Hematopoietic multipotent progenitor cell (in vitro differentiated cells): ENCODE results near the gene STEAP2. TPM values are rescaled to one million over a fixed set of nuclear protein-coding genes. Genes with fewer than 3 reads are reported as not detected.
"Not testable (repeated sequence)": the region's sequence is repeated elsewhere in the genome, so short reads cannot be mapped to it uniquely, and the experiment has no call there.

Experiments
- DNase-seq, 3 donors: peaks; one replicate each; pipeline ENCODE4 v3.0.0-alpha.2; 2011 to 2015; ENCODE audit warnings: low read depth in 2 of 3, low spot score in 2 of 3
- total RNA-seq: library from RNA; depleted of rRNA; stranded (reverse); fragments of >200 nt; gene quantifications from one replicate; pipeline ENCODE4 v1.2.3, GENCODE V29; 2012

The STEAP2 gene
- total RNA-seq = under 0.01 TPM

- DNase-seq = peak in 2 of 3 donors; percentile 71 to 72
Observed at GRCh38 chr7:90211391-90212148, at the start of gene STEAP2. Gene STEAP2 (plus strand): TSS chr7:90211740. CDS start chr7:90225083, 13,343 bp downstream.

DNA sequence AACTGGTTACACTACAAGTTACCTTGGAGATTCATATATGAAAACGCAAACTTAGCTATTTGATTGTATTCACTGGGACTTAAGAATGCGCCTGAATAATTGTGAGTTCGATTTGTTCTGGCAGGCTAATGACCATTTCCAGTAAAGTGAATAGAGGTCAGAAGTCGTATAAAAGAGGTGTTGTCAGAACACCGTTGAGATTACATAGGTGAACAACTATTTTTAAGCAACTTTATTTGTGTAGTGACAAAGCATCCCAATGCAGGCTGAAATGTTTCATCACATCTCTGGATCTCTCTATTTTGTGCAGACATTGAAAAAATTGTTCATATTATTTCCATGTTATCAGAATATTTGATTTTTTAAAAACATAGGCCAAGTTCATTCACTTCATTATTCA, 48.0 kb upstream of the STEAP2 start:
- no peak for DNase-seq

DNA sequence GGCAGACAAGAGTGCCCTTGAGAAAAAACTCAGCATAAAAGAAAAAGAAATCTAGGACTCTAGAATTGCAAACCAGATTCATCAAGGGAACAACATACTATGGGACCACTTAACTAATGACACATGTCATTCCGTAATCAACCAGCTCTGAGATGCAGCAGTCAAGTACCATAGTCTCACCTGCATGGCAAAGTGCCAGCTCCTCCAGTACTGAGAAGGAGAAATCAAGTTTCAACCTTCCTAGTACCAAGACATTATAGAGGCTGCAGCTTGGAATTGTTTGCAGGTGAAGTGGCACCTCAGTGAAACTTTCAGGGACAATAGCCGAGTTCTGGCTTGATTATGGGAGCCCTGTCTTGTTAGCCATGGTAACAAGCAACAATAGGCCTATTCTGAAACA, 45.8 kb upstream of the STEAP2 start:
- no peak for DNase-seq

- DNase-seq = no peak
Observed at GRCh38 chr7:90166153-90166552, 45.4 kb upstream of the STEAP2 start.

- no peak for DNase-seq
Observed at GRCh38 chr7:90167361-90167760, 44.2 kb upstream of the STEAP2 start.

DNA sequence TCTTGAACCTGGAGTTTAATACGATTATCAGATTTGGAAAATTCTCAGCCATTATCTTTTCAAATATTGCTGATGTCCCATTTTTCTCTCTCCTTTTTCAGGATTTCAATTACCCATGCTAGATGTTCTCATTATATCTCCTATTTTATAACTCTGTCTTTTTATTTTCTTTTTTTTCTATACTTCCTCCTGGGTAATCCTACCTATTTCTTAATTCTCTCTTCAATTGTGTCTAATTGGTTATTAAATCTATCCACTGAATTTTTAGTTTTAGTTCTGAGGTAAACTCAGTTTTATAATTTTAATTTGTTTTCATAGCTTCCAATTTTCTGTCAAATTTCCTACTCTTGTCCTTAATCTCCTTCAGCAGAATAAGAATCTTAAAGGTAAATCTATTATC, 41.6 kb upstream of the STEAP2 start:
- DNase-seq = no peak

DNA sequence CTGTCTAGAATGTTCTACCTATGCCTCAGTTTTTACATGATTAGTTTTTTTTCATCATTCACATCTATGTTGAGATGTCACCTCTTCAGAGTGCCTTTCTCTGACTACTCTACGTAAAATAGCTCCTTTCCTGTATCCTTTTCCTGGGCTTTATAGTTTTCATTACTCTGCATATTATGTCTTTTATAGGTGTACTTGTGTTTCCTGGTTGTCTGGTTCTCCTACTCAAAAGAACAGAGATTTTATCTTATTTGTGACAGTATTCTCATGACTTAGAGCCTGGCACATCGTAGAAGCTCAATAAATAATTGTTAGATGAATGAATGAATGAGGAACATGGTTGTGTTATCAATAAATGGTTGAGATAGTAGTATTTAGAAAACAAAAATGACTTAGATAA, 39.4 kb upstream of the STEAP2 start:
- no peak for DNase-seq

- DNase-seq = no peak
Observed at GRCh38 chr7:90172624-90173023, 38.9 kb upstream of the STEAP2 start.

- no peak for DNase-seq
Observed at GRCh38 chr7:90173127-90173844, 38.3 kb upstream of the STEAP2 start.

- DNase-seq = no peak
Observed at GRCh38 chr7:90175667-90176066, 35.9 kb upstream of the STEAP2 start.

- DNase-seq = no peak
Observed at GRCh38 chr7:90176195-90176594, 35.3 kb upstream of the STEAP2 start.

GRCh38 chr7:90178166-90178565, 33.4 kb upstream of the STEAP2 start:
- DNase-seq = no peak

- DNase-seq = peak in 2 of 3 donors; percentile 3 to 16
Observed at GRCh38 chr7:90178679-90179278, 32.8 kb upstream of the STEAP2 start.

DNA sequence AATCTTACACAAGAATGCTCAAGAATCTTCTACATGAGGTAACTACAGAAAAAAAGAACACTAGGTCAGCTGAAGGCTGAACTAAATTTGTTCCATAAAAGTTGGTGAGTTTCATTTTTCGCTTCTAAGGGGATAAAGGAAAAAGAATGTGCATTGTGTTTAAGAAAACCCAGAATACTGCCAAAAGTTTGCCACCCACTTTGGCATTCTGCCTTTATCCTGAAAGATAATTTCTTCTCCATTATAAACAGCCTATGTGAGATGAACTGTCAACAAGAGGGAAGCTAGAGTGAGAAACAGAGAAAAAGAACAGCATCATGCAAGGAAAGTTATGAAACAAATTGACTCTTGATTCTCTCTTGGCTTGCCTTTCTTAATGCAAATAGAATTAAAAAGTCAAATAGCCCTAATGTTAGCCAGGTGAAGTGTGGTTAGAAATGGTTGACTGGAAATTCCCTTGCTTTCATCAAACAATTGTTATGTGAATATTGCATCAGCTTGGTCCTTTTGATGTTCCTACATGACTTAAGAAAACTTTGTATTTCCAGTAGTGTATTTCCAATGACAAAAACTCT, 31.4 kb upstream of the STEAP2 start:
- DNase-seq = no peak

DNA sequence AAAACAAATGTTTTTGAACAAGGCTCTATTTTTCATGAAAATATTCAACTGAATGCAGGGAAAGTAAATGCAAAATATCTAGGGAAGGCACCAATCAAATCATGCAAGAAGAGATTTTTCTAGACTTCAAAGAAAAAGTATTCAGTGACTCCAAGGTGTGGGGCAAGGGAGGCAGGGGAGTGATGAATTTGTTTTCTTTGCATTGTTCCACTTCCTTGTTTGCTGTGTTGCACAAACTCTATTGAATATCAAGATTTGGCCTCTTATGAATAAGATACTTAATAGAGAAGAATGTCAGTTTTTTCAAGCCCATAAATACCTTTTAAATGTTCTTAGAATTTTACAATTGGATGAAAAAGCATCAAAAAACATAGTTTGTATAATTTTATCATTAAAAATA, 30.9 kb upstream of the STEAP2 start:
- no peak for DNase-seq

GRCh38 chr7:90181485-90181884, 30.1 kb upstream of the STEAP2 start:
- no peak for DNase-seq

- DNase-seq = not testable (repeated sequence)
Observed at GRCh38 chr7:90186290-90186689, 25.2 kb upstream of the STEAP2 start.

GRCh38 chr7:90187507-90188050, 24.0 kb upstream of the STEAP2 start:
- DNase-seq = no peak

- DNase-seq = peak in 2 of 3 donors; percentile 5 to 52
Observed at GRCh38 chr7:90188281-90188680, 23.3 kb upstream of the STEAP2 start.

GRCh38 chr7:90190995-90191394, 20.5 kb upstream of the STEAP2 start:
- DNase-seq = no peak

DNA sequence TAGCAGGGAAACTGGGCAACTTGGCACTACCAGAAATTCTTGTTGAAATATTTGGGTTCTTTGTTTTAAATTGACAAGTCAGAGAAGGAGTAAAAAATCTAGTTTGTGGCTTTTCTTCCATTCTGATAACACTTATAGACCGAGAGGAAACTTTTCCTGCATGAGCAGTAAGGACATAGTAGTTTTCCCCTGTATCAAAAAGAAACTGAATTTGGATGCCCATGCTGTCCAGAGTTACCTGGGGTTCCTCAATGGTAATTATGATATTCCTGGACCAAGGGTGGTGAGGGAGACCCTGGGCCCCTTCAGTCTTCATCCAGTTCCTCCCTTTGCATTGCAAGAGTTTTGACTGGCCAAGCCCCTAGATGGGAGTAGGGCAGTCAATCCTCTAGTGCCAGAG, 19.9 kb upstream of the STEAP2 start:
- DNase-seq = no peak
